ENCODE measurements around the gene CPNE7. TPM values are rescaled to one million over a fixed set of nuclear protein-coding genes. Genes with fewer than 3 reads are reported as not detected.

CPNE7 gene
- total and polyA plus RNA-seq, 2 of the 4 experiments (the other 2 are of a cell fraction) = 5.4 to 17.4 TPM

- in situ Hi-C loops (cut with MboI; ENCODE audit: low sequenced_read_pairs) (no loop called here), intact Hi-C loops (cut with micrococcal nuclease) (no loop called here), dilution Hi-C loops (cut with HindIII; ENCODE audit: low sequenced_read_pairs, unreplicated experiment) (no loop called here)
- H2AK5ac ChIP-seq (ENCODE audit: low read depth, low read length) = no peak overlapping the region
- no peak overlapping the region for H2AFZ ChIP-seq (replicated peaks; ENCODE audit: low read length, poor library complexity)
- no peak overlapping the region for H4K5ac ChIP-seq (ENCODE audit: low read depth, low read length)
- no peak overlapping the region for H4K8ac ChIP-seq (ENCODE audit: low read depth in 2 of 2, low read length in 2 of 2)
- no peak overlapping the region for H2BK120ac ChIP-seq (ENCODE audit: low read depth, low read length)
- H3K27me3 ChIP-seq (ENCODE audit: control insufficient read depth, insufficient read depth, low read length) = no peaks in the 10 kb centered on the region
- no peak overlapping the region for H3K4me2 ChIP-seq (ENCODE audit: low read depth, low read length)
- DNase-seq (no peak), ATAC-seq (ENCODE audit: low read depth) (no peak)
- no peaks in the 10 kb centered on the region for H3K9me1 ChIP-seq (ENCODE audit: insufficient read depth, low read length)
- WGBS, 2 experiments (ENCODE audit: extremely low coverage in 2 of 2, insufficient read length in 1 of 2) = 92% methylated on average over 3 of the region's 18 CpGs; no CpG with 5 or more reads in 1 of the 2 experiments
- H2BK5ac ChIP-seq (ENCODE audit: low read depth, low read length, poor library complexity, severe bottlenecking) = no peak overlapping the region
- no peaks in the 10 kb centered on the region for H3K9me3 ChIP-seq (ENCODE audit: control insufficient read depth, insufficient read depth, low read length)
- no peak overlapping the region for H2BK20ac ChIP-seq (ENCODE audit: low read depth, low read length)
- CTCF ChIA-PET = no interaction called here
- no peak overlapping the region for H2BK15ac ChIP-seq (ENCODE audit: low read depth, low read length)
- POLR2A ChIA-PET (ENCODE audit: unreplicated experiment) = no interaction called here
- no peak overlapping the region for H3K14ac ChIP-seq (replicated peaks; ENCODE audit: low read depth, low read length)
- H2AK9ac ChIP-seq (replicated peaks; ENCODE audit: low read depth, low read length, poor library complexity) = no peak overlapping the region
- no peak overlapping the region for H3K4ac ChIP-seq (ENCODE audit: low read depth, low read length)
- no peak overlapping the region for H3K23ac ChIP-seq (ENCODE audit: low read depth, low read length)
- H4K20me1 ChIP-seq (ENCODE audit: insufficient read depth, low read length) = peaks cover 3% of the 10 kb centered on the region; the same call in 1 of the 2 replicates
- no peak overlapping the region for H3K18ac ChIP-seq (ENCODE audit: low read depth, low read length)
- no peak overlapping the region for H3K27ac ChIP-seq (ENCODE audit: insufficient read depth, low read length)
- no peak overlapping the region for H3K4me3 ChIP-seq (ENCODE audit: insufficient read depth, low read depth, low read length)
- peaks cover 0 to 24% of the 10 kb centered on the region in 2 experiments; a peak in 1 of 4 replicates for H3K79me1 ChIP-seq (ENCODE audit: low read depth in 1 of 2, low read length in 2 of 2)
- peaks cover 50% of the 10 kb centered on the region for H3K36me3 ChIP-seq (ENCODE audit: control insufficient read depth, insufficient read depth, low read length)
- no peak overlapping the region for H4K91ac ChIP-seq (ENCODE audit: insufficient read depth, low read depth, low read length)
- no peak overlapping the region for H3K9ac ChIP-seq (ENCODE audit: low read depth, low read length)
- H3K4me1 ChIP-seq (ENCODE audit: control insufficient read depth, insufficient read depth, low read length) = 0 out of 2 replicates have a peak, but pooled peaks cover 1% of the 10 kb centered on the region
- H3K56ac ChIP-seq (ENCODE audit: extremely low read depth, insufficient read depth, low read length) = no peak overlapping the region
- TF ChIP-seq POLR2A (IDR thresholded peaks at IDR 0.05; ENCODE audit: low read depth, low read length) (no peak), CTCF (conservative IDR thresholded peaks at IDR 0.05; ENCODE audit: low read depth, low read length) (no peak), USF2 (IDR thresholded peaks at IDR 0.05; ENCODE audit: low read depth, low read length) (no peak), MAZ (IDR thresholded peaks at IDR 0.05; ENCODE audit: borderline replicate concordance, low read depth, low read length) (no peak)
- no TSS peak for BruUV-seq (replicated peaks)
Observed at GRCh38 chr16:89553733-89554132, 21.8 kb upstream of the CPNE7 start.
